IPS-NIHi7 (cell line): ENCODE data around the gene SERINC3.
"Not testable (repeated sequence)": the region's sequence is repeated elsewhere in the genome, so short reads cannot be mapped to it uniquely, and the experiment has no call there.

Experiments
- DNase-seq: peaks from one replicate; pipeline ENCODE4 v3.0.0; 2012; ENCODE audit warnings: mixed read lengths; ENCODE audit errors: extremely low spot score

The SERINC3 gene

GRCh38 chr20:44521484-44522481 lies at the start of gene SERINC3:
TSS of gene SERINC3 (minus strand) at chr20:44522070. CDS start at chr20:44521951, 119 bp downstream.
- peak; percentile 95 for DNase-seq

DNA sequence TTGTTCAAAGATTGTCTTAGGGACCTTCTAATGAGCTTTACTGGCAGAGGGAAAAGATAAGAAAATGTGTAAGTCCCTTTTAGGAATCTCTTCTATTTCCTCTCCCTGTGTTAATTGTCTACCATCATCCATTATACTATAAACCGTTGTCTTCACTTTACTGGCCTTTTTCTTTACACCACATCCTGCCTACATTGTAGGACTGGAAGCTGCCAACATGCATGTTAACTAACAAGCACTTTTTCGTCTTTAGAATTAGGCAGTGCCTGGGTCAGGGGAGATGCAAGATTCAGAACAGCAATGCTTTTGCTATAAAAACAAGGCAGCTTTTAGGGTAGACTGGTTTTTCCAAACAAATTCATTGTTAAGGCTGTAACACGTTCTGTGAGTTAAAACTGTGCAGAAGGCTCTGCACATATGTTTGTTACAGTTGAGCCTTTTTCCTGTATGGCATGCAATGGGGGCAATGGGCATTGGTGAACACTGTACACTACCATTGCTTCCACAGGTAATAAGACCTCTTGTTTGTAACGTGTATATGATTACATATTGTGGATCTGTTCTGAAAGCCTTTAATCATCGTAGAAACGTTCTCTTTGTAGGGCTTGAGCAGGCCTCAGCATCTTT lies 49.6 kb upstream of the SERINC3 start:
- DNase-seq: no peak

- no peak for DNase-seq
Observed at GRCh38 chr20:44570367-44570766, 48.5 kb upstream of the SERINC3 start.

DNA sequence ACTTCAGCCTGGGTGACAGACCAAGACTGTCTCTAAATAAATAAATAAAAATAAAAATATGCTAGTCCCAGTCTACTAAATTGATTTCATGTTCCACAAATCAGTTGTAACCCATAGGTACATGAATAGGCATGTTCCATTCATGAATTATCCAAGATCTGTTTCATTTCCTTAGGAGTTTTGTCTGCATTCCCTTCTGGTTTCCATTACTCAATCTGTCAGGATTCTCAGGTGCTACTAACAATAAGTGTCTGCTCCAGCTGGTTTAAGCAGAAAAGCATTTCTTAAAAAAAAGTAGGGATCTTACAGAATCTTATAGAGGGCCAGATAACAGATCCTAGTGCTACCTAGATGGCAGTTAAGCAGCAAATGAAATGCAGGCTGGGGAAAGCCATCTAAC lies 44.9 kb upstream of the SERINC3 start:
- no peak for DNase-seq

GRCh38 chr20:44566018-44566417 lies 44.1 kb upstream of the SERINC3 start:
- DNase-seq: no peak

GRCh38 chr20:44561876-44562275 lies 40.0 kb upstream of the SERINC3 start:
- no peak for DNase-seq

- not testable (repeated sequence) for DNase-seq
Observed at GRCh38 chr20:44560818-44561217, 38.9 kb upstream of the SERINC3 start.

DNA sequence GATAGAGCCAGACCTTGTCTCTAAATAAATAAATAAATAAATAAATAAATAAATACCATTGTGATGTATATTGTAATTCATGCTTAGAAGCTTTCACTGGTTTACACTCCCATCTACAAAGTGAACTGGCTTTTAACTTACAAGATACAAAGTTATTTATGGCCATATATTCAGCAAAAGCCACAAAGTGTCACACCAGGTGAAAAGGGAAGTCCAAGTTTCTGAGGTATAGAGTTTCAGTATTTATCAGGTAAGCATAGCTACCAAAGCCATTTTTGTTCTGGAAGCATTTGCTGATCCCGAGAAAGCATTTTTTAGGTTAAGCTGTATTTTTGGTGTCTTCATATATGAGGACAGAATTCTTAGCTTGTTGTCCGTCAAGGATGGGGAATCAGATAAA lies 38.4 kb upstream of the SERINC3 start:
- DNase-seq: no peak

DNA sequence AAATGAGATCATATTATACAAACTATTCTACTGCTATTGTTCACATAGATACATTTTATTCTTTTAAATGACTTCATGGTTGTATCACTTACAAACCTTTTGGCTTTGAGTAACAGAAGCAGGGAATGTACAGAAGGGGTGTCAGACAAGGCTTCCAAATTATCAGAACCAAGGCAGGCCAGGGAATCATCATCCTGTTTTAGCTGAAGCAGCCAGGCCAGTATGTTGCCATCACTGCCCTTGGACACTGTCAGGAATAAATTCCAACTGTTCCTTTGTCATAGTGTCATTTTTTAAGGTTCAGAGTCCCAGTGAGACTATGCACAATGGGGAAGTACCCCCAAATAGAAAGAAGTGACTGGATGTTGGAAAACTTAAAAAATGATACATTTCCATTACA lies 37.4 kb upstream of the SERINC3 start:
- DNase-seq: no peak

- DNase-seq: no peak
Observed at GRCh38 chr20:44552950-44553908, 31.4 kb upstream of the SERINC3 start.

DNA sequence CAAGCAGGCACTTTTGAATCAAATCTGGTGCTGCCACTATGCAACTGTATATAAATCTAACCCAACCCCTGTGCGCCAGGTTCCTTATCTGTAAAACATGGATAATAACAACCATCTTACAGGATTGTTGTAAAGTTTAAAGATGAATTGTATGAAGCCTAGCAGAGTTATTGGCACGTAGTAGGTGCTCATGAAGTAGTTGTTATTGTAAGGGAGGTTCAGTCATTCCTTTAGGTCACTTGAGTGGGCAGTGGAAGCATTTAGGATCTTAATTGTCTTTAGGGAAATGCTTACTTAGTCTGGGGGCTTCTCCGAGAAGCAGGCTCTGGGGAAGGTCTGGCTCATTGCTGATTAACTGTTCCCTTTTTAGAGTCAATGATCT lies 30.7 kb upstream of the SERINC3 start:
- no peak for DNase-seq

DNA sequence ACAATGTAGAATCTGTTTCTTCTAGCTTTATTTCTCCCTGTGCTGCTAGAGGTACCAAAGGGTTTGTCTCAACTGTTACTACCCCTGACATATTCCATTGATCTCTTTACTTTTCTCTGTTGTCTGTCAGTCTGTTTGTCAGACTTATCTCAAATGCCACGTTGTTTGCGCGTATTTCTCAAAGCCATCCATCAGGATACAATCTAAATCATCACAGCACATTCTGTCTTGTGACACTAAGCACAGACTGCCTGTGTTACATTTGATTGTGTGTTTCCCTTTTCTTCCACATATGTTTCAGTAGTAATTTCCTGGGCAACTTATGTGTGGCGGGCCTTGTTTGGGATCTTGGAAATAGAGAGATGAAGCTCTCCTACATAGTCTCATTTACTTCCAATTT lies 30.2 kb upstream of the SERINC3 start:
- DNase-seq: no peak

- no peak for DNase-seq
Observed at GRCh38 chr20:44549123-44549522, 27.3 kb upstream of the SERINC3 start.

DNA sequence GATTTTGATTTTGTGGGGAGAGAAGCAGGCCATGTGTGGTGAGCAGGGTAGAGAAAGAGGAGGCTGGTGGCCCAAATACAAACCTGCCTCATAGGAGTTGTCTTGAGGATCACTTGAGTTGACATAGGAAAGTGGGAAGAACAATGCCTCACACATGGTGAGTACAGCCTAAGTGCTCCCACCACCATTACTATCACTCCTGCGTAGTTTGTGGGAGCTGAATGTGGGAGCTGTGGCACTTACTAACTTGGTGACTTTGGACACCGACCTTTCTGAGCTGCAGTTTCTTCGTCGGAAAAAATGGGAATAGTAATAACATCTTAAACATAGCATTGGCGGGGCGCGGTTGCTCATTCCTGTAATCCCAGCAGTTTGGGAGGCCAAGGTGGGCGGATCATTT lies 25.5 kb upstream of the SERINC3 start:
- DNase-seq: no peak

DNA sequence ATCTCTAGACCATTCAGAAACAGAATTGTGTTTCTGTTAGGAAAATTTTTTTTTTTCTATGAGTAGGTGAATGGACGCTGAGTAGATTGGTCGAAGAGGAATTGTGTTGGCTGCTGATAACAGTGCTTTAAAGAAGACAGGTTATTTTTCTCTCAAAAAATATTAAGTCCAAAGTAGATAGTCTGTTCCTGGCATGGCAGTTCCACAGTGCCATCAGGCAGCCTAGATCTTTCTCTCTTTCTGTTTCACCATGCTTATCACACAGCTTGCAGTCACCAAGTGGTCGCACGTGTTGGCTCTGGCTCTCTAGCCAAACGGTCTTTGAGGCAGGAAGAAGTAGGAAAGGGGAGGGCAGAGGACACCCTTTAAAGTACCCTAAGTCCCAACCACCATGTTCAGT lies 22.4 kb upstream of the SERINC3 start:
- DNase-seq: no peak

DNA sequence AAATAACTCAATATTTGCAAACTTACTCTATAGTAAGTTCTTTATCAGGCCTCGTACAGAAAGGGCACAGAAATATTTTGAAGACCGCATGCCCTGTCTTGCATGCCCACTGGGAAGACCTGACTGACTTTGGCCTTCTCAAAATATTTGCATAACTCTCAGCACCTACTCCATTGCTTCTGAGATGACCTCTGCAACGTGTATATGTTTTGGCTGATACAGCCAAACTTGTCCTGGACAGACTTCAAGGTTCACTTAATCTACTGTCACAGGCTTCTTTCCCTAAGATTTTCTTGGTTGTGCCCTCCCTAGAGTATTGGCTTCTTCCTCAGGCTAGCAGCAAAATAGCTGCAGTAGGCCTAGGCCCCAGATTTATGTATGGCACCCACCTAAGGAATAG lies 21.5 kb upstream of the SERINC3 start:
- DNase-seq: no peak

DNA sequence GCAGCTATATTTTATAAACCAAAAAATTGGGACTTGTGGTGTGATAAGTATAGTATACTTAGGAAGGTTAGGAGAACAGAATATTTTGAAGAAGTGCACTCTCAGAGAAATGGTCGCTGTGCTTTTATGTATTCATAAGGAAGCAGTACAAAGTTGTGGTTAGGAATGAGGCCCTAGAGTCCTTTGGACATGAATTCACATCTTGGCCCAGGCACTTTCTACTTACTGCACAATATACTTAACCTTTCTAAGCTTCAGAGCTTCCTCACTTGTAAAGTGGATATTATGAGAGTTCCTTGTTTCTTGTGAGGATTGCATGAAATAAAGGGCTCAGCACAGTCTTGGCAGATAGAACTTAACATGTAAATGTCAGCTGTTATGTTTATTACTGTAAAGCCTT lies 21.0 kb upstream of the SERINC3 start:
- no peak for DNase-seq

DNA sequence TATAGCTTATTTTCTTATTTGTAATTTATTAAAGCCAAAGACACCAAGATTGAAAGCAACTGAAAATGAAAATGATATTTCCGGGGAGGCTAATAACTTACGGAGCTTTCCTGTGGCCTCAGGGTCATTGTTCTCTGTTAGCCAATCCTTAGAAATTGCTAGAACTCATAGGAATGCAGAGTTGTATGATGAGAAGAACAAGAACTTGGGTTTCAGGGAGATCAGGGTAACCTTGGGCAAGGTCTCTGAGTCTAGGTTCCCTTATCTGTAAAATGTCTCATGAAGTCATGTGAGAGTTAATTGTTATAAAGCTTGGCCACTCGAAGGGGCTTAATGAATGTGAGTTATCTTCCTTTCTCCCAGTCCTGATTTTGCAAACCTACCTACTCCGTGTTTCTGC lies 20.1 kb upstream of the SERINC3 start:
- DNase-seq: no peak

GRCh38 chr20:44540834-44541233 lies 19.0 kb upstream of the SERINC3 start:
- peak; percentile 51 for DNase-seq

GRCh38 chr20:44537993-44538392 lies 16.1 kb upstream of the SERINC3 start:
- DNase-seq: no peak

- no peak for DNase-seq
Observed at GRCh38 chr20:44536175-44536574, 14.3 kb upstream of the SERINC3 start.

- DNase-seq: no peak
Observed at GRCh38 chr20:44533928-44534327, 12.1 kb upstream of the SERINC3 start.
